HuH-7.5 (cell line): ENCODE results near the gene CD22.

Experiments used
- DNase-seq: peaks from one replicate; pipeline ENCODE4 v3.0.0; 2011; ENCODE audit warnings: low spot score

CD22 gene

GRCh38 chr19:35388277-35389054, 59.5 kb downstream of the CD22 start:
- no peak for DNase-seq

- no peak for DNase-seq
Observed at GRCh38 chr19:35389192-35389861, 60.3 kb downstream of the CD22 start.

- no peak for DNase-seq
Observed at GRCh38 chr19:35392742-35393715, 64.0 kb downstream of the CD22 start.

GRCh38 chr19:35395382-35396199, 66.6 kb downstream of the CD22 start:
- DNase-seq = no peak

- DNase-seq = no peak
Observed at GRCh38 chr19:35396240-35396885, 67.4 kb downstream of the CD22 start.
